Activated CD8-positive, alpha-beta memory T cell treated with anti-CD3 and anti-CD28 coated beads, Interleukin-2, amount 50 U/mL, for 1 hour (primary cell): ENCODE measurements around the gene SND1.

ENCODE experiments used
- DNase-seq: peaks from one replicate; pipeline ENCODE4 v3.0.0-alpha.2; 2020; ENCODE audit errors: extremely low read depth

SND1 gene

GRCh38 chr7:128135515-128136214 lies 483.7 kb downstream of the SND1 start:
- DNase-seq = no peak

- DNase-seq = no peak
Observed at GRCh38 chr7:128136215-128136597, 484.2 kb downstream of the SND1 start.

- no peak for DNase-seq
Observed at GRCh38 chr7:128137181-128137580, 485.2 kb downstream of the SND1 start.

GRCh38 chr7:128139406-128139805 lies 487.4 kb downstream of the SND1 start:
- no peak for DNase-seq

GRCh38 chr7:128141683-128142195 lies 489.7 kb downstream of the SND1 start:
- DNase-seq = no peak
